ENCODE measurements around the gene EIF4E2. TPM values are rescaled to one million over a fixed set of nuclear protein-coding genes. Genes with fewer than 3 reads are reported as not detected.

Gene EIF4E2
- total RNA-seq, 1 experiment from 2014 or later = 76.6 TPM

- Mint-ChIP-seq H3K4me1 (ENCODE audit: low read depth, unreplicated experiment) (no peaks in the 10 kb centered on the region), H3K4me3 (ENCODE audit: low read depth, unreplicated experiment) (no peak overlapping the region), H3K27ac (ENCODE audit: unreplicated experiment) (no peak overlapping the region), H3K36me3 (ENCODE audit: insufficient read depth, unreplicated experiment) (no peaks in the 10 kb centered on the region), H3K27me3 (ENCODE audit: unreplicated experiment) (peaks cover 90% of the 10 kb centered on the region), H3K9me3 (ENCODE audit: low read depth, unreplicated experiment) (no peaks in the 10 kb centered on the region)
- DNase-seq = no peak
- CTCF ChIA-PET = no interaction called here
- TF ChIP-seq CTCF (IDR thresholded peaks at IDR 0.05; ENCODE audit: unreplicated experiment) = no peak
- intact Hi-C loops (cut with micrococcal nuclease; ENCODE audit: unreplicated experiment) = no loop called here
- BruUV-seq (replicated peaks) = no TSS peak
Measured at GRCh38 chr2:232513353-232513752, 37.1 kb upstream of the EIF4E2 start.

DNA sequence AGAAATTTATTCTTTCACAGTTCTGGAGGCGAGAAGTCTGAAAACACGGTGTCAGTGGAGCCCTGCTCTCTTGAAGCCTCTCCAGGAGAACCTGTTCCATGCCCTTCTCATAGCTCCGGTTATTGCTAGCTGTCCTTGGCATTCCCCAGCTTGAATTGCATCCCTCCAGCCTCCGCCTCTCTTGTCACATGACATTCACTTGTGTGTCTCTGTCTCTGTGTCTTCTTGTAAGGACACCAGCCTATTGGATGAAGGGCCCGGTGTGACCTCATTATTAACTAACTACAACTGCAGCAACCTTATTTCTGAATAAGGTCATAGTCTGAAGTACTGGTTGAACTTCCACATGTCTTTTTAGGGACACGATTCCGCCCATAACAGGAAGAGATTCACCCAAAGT is 34.9 kb upstream of the EIF4E2 start:
- Mint-ChIP-seq H3K27me3 (ENCODE audit: unreplicated experiment) (peaks cover 90% of the 10 kb centered on the region), H3K4me3 (ENCODE audit: low read depth, unreplicated experiment) (no peak overlapping the region), H3K9me3 (ENCODE audit: low read depth, unreplicated experiment) (no peaks in the 10 kb centered on the region), H3K4me1 (ENCODE audit: low read depth, unreplicated experiment) (no peaks in the 10 kb centered on the region), H3K36me3 (ENCODE audit: insufficient read depth, unreplicated experiment) (no peaks in the 10 kb centered on the region), H3K27ac (ENCODE audit: unreplicated experiment) (no peak overlapping the region)
- CTCF ChIA-PET = interaction anchor here (0.7 to 1.2 kb wide), 2 partner anchors 69 to 613 kb away, joined by 3 to 4 read pairs; no protein-coding TSS in a partner anchor
- intact Hi-C loops (cut with micrococcal nuclease; ENCODE audit: unreplicated experiment) = no loop called here
- no TSS peak for BruUV-seq (replicated peaks)
- DNase-seq = no peak
- TF ChIP-seq CTCF (IDR thresholded peaks at IDR 0.05; ENCODE audit: unreplicated experiment) = no peak

DNA sequence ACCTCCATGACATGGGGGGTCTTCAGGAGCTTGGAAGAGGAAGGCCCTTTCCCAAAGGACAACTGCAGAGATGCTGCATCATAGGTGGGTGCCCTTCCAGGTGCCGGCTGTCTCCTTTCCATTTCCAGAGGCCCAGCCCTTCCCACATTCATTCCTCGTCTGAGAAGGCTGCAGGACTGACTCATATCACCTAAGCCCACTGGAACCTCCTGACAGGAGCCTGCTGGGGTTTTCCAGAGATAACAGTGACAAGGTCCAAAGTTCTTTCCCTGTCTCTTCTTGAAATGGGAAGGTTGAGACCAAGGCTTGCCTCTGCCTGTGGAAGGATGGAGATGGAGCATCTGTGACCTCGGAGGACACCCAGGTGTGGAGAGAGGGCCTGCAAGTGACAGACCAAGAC is 33.9 kb upstream of the EIF4E2 start:
- intact Hi-C loops (cut with micrococcal nuclease; ENCODE audit: unreplicated experiment) = no loop called here
- Mint-ChIP-seq H3K4me1 (ENCODE audit: low read depth, unreplicated experiment) (no peaks in the 10 kb centered on the region), H3K9me3 (ENCODE audit: low read depth, unreplicated experiment) (no peaks in the 10 kb centered on the region), H3K27me3 (ENCODE audit: unreplicated experiment) (peaks cover 96% of the 10 kb centered on the region), H3K36me3 (ENCODE audit: insufficient read depth, unreplicated experiment) (peaks cover 3% of the 10 kb centered on the region), H3K4me3 (ENCODE audit: low read depth, unreplicated experiment) (no peak overlapping the region), H3K27ac (ENCODE audit: unreplicated experiment) (no peak overlapping the region)
- CTCF ChIA-PET = interaction anchor here (0.7 to 1.2 kb wide), 2 partner anchors 70 to 612 kb away, joined by 3 to 4 read pairs; no protein-coding TSS in a partner anchor
- DNase-seq = no peak
- TF ChIP-seq CTCF (IDR thresholded peaks at IDR 0.05; ENCODE audit: unreplicated experiment) = no peak
- no TSS peak for BruUV-seq (replicated peaks)

DNA sequence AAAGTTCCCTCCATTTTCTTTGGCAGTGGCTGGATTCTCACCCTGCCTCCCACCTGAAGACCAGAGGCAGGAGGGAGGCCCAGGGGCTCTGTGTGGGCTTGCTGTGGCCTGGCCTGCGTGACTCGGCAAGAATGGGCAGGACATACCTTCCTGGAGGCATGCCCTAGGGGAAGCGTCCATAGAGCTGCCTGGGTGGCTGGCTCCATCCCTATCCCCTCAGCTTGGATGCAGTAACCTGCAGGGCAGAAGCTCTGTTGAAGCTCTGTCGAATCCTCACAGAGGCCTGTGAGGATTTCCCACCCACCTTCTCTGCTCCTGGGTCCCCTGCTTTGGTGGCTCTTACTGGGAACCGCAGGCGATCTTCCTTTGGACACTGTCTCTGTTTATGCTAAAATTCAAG is 31.6 kb upstream of the EIF4E2 start:
- intact Hi-C loops (cut with micrococcal nuclease; ENCODE audit: unreplicated experiment) = no loop called here

More for the DNA sequence above, 31.6 kb upstream of the EIF4E2 start:
- TF ChIP-seq CTCF (IDR thresholded peaks at IDR 0.05; ENCODE audit: unreplicated experiment) = no peak
- no peak overlapping the region for H3K27ac Mint-ChIP-seq (ENCODE audit: unreplicated experiment)
- no peak for DNase-seq
- no peak overlapping the region for H3K4me3 Mint-ChIP-seq (ENCODE audit: low read depth, unreplicated experiment)
- CTCF ChIA-PET = interaction anchor here (0.5 kb wide), 1 partner anchor 430 kb away, joined by 6 read pairs; no protein-coding TSS in a partner anchor
- peaks cover 5% of the 10 kb centered on the region for H3K36me3 Mint-ChIP-seq (ENCODE audit: insufficient read depth, unreplicated experiment)
- peaks cover 92% of the 10 kb centered on the region for H3K27me3 Mint-ChIP-seq (ENCODE audit: unreplicated experiment)
- H3K9me3 Mint-ChIP-seq (ENCODE audit: low read depth, unreplicated experiment) = no peaks in the 10 kb centered on the region
- BruUV-seq (replicated peaks) = no TSS peak
- H3K4me1 Mint-ChIP-seq (ENCODE audit: low read depth, unreplicated experiment) = no peaks in the 10 kb centered on the region

All from Calu3 (cell line).